Right atrium auricular region (tissue), 2 donors: ENCODE results near the gene GREM2. TPM values are rescaled to one million over a fixed set of nuclear protein-coding genes. Genes with fewer than 3 reads are reported as not detected.

ENCODE experiments used
- DNase-seq: peaks from one replicate; pipeline ENCODE4 v3.0.0-alpha.2; 2019; ENCODE audit warnings: low spot score
- H3K27ac ChIP-seq, 2 donors: fragments of 200-600 bp; sonication (generic); 1 replicate in 1 of 2; 2 replicates in 1 of 2; pipeline ENCODE4 v1.5.1; 2016 to 2019
- H3K27me3 ChIP-seq, 2 donors: fragments of 200-600 bp; sonication (generic); one replicate each; pipeline versions ENCODE4 v1.5.1 to v1.6.0; 2017 to 2019
- H3K36me3 ChIP-seq: fragments of 200-600 bp; sonication (generic); one replicate; pipeline ENCODE4 v1.5.1; 2016
- H3K4me1 ChIP-seq, 2 donors: fragments of 200-600 bp; sonication (generic); one replicate each; pipeline versions ENCODE4 v1.5.1 to v1.6.0; 2017 to 2019
- H3K4me3 ChIP-seq, 2 donors: fragments of 200-600 bp; sonication (generic); 1 replicate in 1 of 2; 2 replicates in 1 of 2; pipeline ENCODE4 v1.5.1; 2017 to 2019; ENCODE audit warnings: mild to moderate bottlenecking in 1 of 2, moderate library complexity in 1 of 2
- H3K9me3 ChIP-seq, 2 donors: fragments of 200-600 bp; sonication (generic); one replicate each; pipeline ENCODE4 v1.5.1; 2019
- CTCF ChIP-seq, 2 donors: fragments of 200-600 bp; sonication (generic); IDR thresholded peaks; one replicate each; pipeline ENCODE4 v1.5.1; 2019; ENCODE audit warnings: antibody characterized with exemption in 2 of 2
- total RNA-seq, 2 donors: library from RNA; depleted of rRNA; stranded (reverse); fragments of >200 nt; gene quantifications; one replicate each; pipeline ENCODE4 v1.1.0, GENCODE V29; 2016

The GREM2 gene
- total RNA-seq, 2 donors from 2014 or later, result not detected

- no peak for TF ChIP-seq CTCF (IDR thresholded peaks at IDR 0.05)
Observed at GRCh38 chr1:240567066-240567465, 44.9 kb downstream of the GREM2 start.

GRCh38 chr1:240562779-240563178 is 49.2 kb downstream of the GREM2 start:
- Histone ChIP-seq H3K4me3 (no peak overlapping the region), H3K27me3 (no peaks in the 10 kb centered on the region), H3K27ac (no peak overlapping the region), H3K4me1 (no peaks in the 10 kb centered on the region), H3K9me3 (no peaks in the 10 kb centered on the region), H3K36me3 (no peaks in the 10 kb centered on the region)
- TF ChIP-seq CTCF (IDR thresholded peaks at IDR 0.05), result no peak
- no peak for DNase-seq

More at GRCh38 chr1:240567066-240567465, 44.9 kb downstream of the GREM2 start:
- no peak for DNase-seq
- Histone ChIP-seq H3K4me1 (no peaks in the 10 kb centered on the region), H3K36me3 (no peaks in the 10 kb centered on the region), H3K27me3 (no peaks in the 10 kb centered on the region), H3K4me3 (no peak overlapping the region), H3K27ac (no peak overlapping the region), H3K9me3 (no peaks in the 10 kb centered on the region)

GRCh38 chr1:240562111-240562590 is 49.8 kb downstream of the GREM2 start:
- TF ChIP-seq CTCF (IDR thresholded peaks at IDR 0.05), result no peak
- Histone ChIP-seq H3K4me3 (no peak overlapping the region), H3K27ac (no peak overlapping the region)

GRCh38 chr1:240559781-240560180 is 52.2 kb downstream of the GREM2 start:
- TF ChIP-seq CTCF (IDR thresholded peaks at IDR 0.05), result no peak

More at GRCh38 chr1:240562111-240562590, 49.8 kb downstream of the GREM2 start:
- no peaks in the 10 kb centered on the region for H3K27me3 ChIP-seq
- no peaks in the 10 kb centered on the region for H3K4me1 ChIP-seq
- H3K36me3 ChIP-seq, result no peaks in the 10 kb centered on the region
- H3K9me3 ChIP-seq, result no peaks in the 10 kb centered on the region
- no peak for DNase-seq

GRCh38 chr1:240555524-240555923 is 56.4 kb downstream of the GREM2 start:
- no peak overlapping the region for H3K4me3 ChIP-seq
- no peak for DNase-seq
- H3K36me3 ChIP-seq, result no peaks in the 10 kb centered on the region
- H3K9me3 ChIP-seq, result no peaks in the 10 kb centered on the region
- TF ChIP-seq CTCF (IDR thresholded peaks at IDR 0.05), result no peak
- H3K27ac ChIP-seq, result no peak overlapping the region
- H3K27me3 ChIP-seq, result no peaks in the 10 kb centered on the region
- H3K4me1 ChIP-seq, result no peaks in the 10 kb centered on the region

More at GRCh38 chr1:240559781-240560180, 52.2 kb downstream of the GREM2 start:
- Histone ChIP-seq H3K27me3 (no peaks in the 10 kb centered on the region), H3K9me3 (no peaks in the 10 kb centered on the region), H3K36me3 (no peaks in the 10 kb centered on the region), H3K27ac (no peak overlapping the region), H3K4me1 (no peaks in the 10 kb centered on the region), H3K4me3 (no peak overlapping the region)
- no peak for DNase-seq

GRCh38 chr1:240553351-240553750 is 58.6 kb downstream of the GREM2 start:
- no peak for TF ChIP-seq CTCF (IDR thresholded peaks at IDR 0.05)
- Histone ChIP-seq H3K9me3 (no peaks in the 10 kb centered on the region), H3K27ac (no peak overlapping the region), H3K36me3 (no peaks in the 10 kb centered on the region), H3K4me1 (no peaks in the 10 kb centered on the region), H3K27me3 (no peaks in the 10 kb centered on the region), H3K4me3 (no peak overlapping the region)
- no peak for DNase-seq
